ENCODE data around the gene COA5. TPM values are rescaled to one million over a fixed set of nuclear protein-coding genes. Genes with fewer than 3 reads are reported as not detected.

COA5 gene
- polyA plus RNA-seq, 1 of the 3 experiments (the other 2 are of a cell fraction), result 40.3 TPM

GRCh38 chr2:98606431-98606830 lies 1.9 kb downstream of the COA5 start:
- Histone ChIP-seq H3K79me2 (ENCODE audit: insufficient read depth) (peaks cover 74% of the 10 kb centered on the region), H3K27ac (ENCODE audit: low read depth in 2 of 2, low read length in 1 of 2) (peak overlapping the region in 1 of 2 experiments; percentile 74; a peak in 2 of 4 replicates), H3K36me3 (replicated peaks in 1 of 2; ENCODE audit: control insufficient read depth in 1 of 2, insufficient read depth in 2 of 2, low read length in 1 of 2) (peaks cover 28 to 34% of the 10 kb centered on the region in 2 experiments), H3K9ac (no peak overlapping the region), H4K20me1 (ENCODE audit: insufficient read depth) (no peaks in the 10 kb centered on the region; the same call in 1 of the 2 replicates), H3K9me3 (no peaks in the 10 kb centered on the region), H3K4me3 (ENCODE audit: low read depth in 2 of 2, low read length in 1 of 2) (peak overlapping the region in 1 of 2 experiments; percentile 98; a peak in 1 of 4 replicates), H2AFZ (ENCODE audit: low read depth) (no peak overlapping the region), H3F3A (replicated peaks; ENCODE audit: insufficient read depth) (no peaks in the 10 kb centered on the region), H3K4me1 (ENCODE audit: control insufficient read depth in 1 of 2, insufficient read depth in 2 of 2, low read depth in 1 of 2, low read length in 1 of 2) (peaks cover 5 to 58% of the 10 kb centered on the region in 2 experiments; a peak in 3 of 4 replicates), H3K9me2 (no peaks in the 10 kb centered on the region), H3K4me2 (peak overlapping the region; percentile 71), H3K27me3 (ENCODE audit: insufficient read depth) (no peaks in the 10 kb centered on the region)
- DNase-seq, result no peak
- 93% methylated on average over 7 of the region's 7 CpGs for WGBS (ENCODE audit: low lambda C conversion rate)
- ChIA-PET POLR2A (no interaction called here), CTCF (interaction anchor here (1.3 to 2.3 kb wide), 2 partner anchors 38 to 193 kb away, joined by 3 to 9 read pairs; no protein-coding TSS in a partner anchor)
- TF ChIP-seq FOXM1 (IDR thresholded peaks at IDR 0.05; ENCODE audit: low read depth) (no peak), FOXJ3 (CRISPR knock-in tag; IDR thresholded peaks at IDR 0.05) (no peak), FOSL2 (IDR thresholded peaks at IDR 0.05; ENCODE audit: borderline replicate concordance, low read depth) (no peak), ZBTB33 (IDR thresholded peaks at IDR 0.05; ENCODE audit: borderline replicate concordance, low read depth) (no peak), POLR2AphosphoS5 (IDR thresholded peaks at IDR 0.05; ENCODE audit: low read depth, low read length) (no peak)

- Histone ChIP-seq H3K36me3 (replicated peaks in 1 of 2; ENCODE audit: control insufficient read depth in 1 of 2, insufficient read depth in 2 of 2, low read length in 1 of 2) (peaks cover 26 to 30% of the 10 kb centered on the region in 2 experiments), H3K9ac (no peak overlapping the region), H2AFZ (ENCODE audit: low read depth) (no peak overlapping the region), H3K4me1 (ENCODE audit: control insufficient read depth in 1 of 2, insufficient read depth in 2 of 2, low read depth in 1 of 2, low read length in 1 of 2) (peaks cover 5 to 49% of the 10 kb centered on the region in 2 experiments; a peak in 3 of 4 replicates), H3K4me3 (ENCODE audit: low read depth in 2 of 2, low read length in 1 of 2) (no peak overlapping the region), H3K27me3 (ENCODE audit: insufficient read depth) (no peaks in the 10 kb centered on the region), H3K9me3 (no peaks in the 10 kb centered on the region), H3K27ac (ENCODE audit: low read depth in 2 of 2, low read length in 1 of 2) (peak overlapping the region in 1 of 2 experiments; percentile 74; a peak in 2 of 4 replicates), H3K4me2 (no peak overlapping the region), H3F3A (replicated peaks; ENCODE audit: insufficient read depth) (peaks cover 7% of the 10 kb centered on the region), H4K20me1 (ENCODE audit: insufficient read depth) (no peaks in the 10 kb centered on the region; the same call in 1 of the 2 replicates), H3K9me2 (no peaks in the 10 kb centered on the region), H3K79me2 (ENCODE audit: insufficient read depth) (peaks cover 61% of the 10 kb centered on the region)
- ChIA-PET CTCF (interaction anchor here (0.8 to 2.3 kb wide), 4 partner anchors 13 to 192 kb away, joined by 3 to 9 read pairs (median 4); no protein-coding TSS in a partner anchor), POLR2A (no interaction called here)
- WGBS (ENCODE audit: low lambda C conversion rate), result 58% methylated on average over 3 of the region's 3 CpGs
- TF ChIP-seq NRF1 (IDR thresholded peaks at IDR 0.05; ENCODE audit: low read depth, low read length) (no peak), RXRA (IDR thresholded peaks at IDR 0.05; ENCODE audit: borderline replicate concordance, low read depth) (no peak), TAF1 (IDR thresholded peaks at IDR 0.05; ENCODE audit: borderline replicate concordance, low read depth, low read length) (no peak), MAX (IDR thresholded peaks at IDR 0.05; ENCODE audit: low read depth) (no peak), GABPA (IDR thresholded peaks at IDR 0.05; ENCODE audit: low read depth) (no peak)
- DNase-seq, result no peak
Observed at GRCh38 chr2:98605076-98605475, 3.2 kb downstream of the COA5 start.
